Measurements from ENCODE around the gene MTHFD1. TPM values are rescaled to one million over a fixed set of nuclear protein-coding genes. Genes with fewer than 3 reads are reported as not detected.

MTHFD1 gene
- total and polyA plus RNA-seq, 2 donors (not counting 3 experiments of a cell fraction or from before 2014, with no cell fraction given) = 26.3 to 114 TPM

DNA sequence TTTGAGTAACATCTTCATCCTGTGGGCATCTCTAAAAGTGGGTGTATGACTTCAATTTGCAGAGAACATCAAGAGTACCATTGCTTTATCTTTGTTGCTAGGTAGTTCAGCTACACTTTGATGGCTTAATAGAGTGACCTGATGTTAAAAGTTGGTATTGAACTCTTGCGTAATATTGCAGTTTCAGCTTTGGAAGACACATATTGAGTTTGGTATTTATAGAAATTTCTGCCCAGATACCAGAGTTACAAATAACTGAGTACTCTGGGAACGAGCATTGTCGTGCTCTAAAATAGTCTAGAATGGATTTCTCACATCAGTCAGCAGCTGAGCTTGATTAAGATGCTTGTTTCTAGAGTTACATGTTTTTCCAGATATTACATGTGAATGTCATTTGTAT, 52.3 kb downstream of the MTHFD1 start:
- no peak overlapping the region for H3K9ac ChIP-seq (replicated peaks; ENCODE audit: extremely low read depth, insufficient read depth, low read length)
- intact Hi-C loops (cut with micrococcal nuclease) = no loop called here
- H3K4me1 ChIP-seq (ENCODE audit: control insufficient read depth, extremely low read depth, insufficient read depth, low read length) = peaks cover 27% of the 10 kb centered on the region
- H3K79me2 ChIP-seq (ENCODE audit: control insufficient read depth, insufficient read depth, low read length) = no peaks in the 10 kb centered on the region
- TF ChIP-seq, protein P1, sequence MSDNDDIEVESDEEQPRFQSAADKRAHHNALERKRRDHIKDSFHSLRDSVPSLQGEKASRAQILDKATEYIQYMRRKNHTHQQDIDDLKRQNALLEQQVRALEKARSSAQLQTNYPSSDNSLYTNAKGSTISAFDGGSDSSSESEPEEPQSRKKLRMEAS (IDR thresholded peaks at IDR 0.05; ENCODE audit: insufficient read depth, insufficient read length) = no peak
- TF ChIP-seq FOS (IDR thresholded peaks at IDR 0.05; ENCODE audit: borderline replicate concordance, insufficient read depth, low read length) (no peak), POLR2A (IDR thresholded peaks at IDR 0.05; ENCODE audit: low read depth, low read length) (no peak), MYC (IDR thresholded peaks at IDR 0.05; ENCODE audit: low read depth, low read length) (no peak), GATA2 (IDR thresholded peaks at IDR 0.05; ENCODE audit: insufficient read depth, insufficient read length, low read depth, low read length) (no peak), POLR2AphosphoS5 (IDR thresholded peaks at IDR 0.05; ENCODE audit: insufficient read depth, low read depth, low read length) (no peak), JUN (IDR thresholded peaks at IDR 0.05; ENCODE audit: borderline replicate concordance, insufficient read depth, insufficient read length, low read depth) (no peak), EZH2 (IDR thresholded peaks at IDR 0.05; ENCODE audit: borderline replicate concordance, low read depth, low read length, severe bottlenecking) (no peak)
- TF ChIP-seq, protein P2, sequence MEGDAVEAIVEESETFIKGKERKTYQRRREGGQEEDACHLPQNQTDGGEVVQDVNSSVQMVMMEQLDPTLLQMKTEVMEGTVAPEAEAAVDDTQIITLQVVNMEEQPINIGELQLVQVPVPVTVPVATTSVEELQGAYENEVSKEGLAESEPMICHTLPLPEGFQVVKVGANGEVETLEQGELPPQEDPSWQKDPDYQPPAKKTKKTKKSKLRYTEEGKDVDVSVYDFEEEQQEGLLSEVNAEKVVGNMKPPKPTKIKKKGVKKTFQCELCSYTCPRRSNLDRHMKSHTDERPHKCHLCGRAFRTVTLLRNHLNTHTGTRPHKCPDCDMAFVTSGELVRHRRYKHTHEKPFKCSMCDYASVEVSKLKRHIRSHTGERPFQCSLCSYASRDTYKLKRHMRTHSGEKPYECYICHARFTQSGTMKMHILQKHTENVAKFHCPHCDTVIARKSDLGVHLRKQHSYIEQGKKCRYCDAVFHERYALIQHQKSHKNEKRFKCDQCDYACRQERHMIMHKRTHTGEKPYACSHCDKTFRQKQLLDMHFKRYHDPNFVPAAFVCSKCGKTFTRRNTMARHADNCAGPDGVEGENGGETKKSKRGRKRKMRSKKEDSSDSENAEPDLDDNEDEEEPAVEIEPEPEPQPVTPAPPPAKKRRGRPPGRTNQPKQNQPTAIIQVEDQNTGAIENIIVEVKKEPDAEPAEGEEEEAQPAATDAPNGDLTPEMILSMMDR (IDR thresholded peaks at IDR 0.05; ENCODE audit: extremely low read depth in 1 of 2, insufficient read depth in 1 of 2, low read depth in 1 of 2, low read length in 2 of 2) = no peak
- H2AFZ ChIP-seq (ENCODE audit: low read depth, low read length) = no peak overlapping the region
- H3K4me3 ChIP-seq (replicated peaks in 1 of 3; ENCODE audit: insufficient read depth in 1 of 3, low read depth in 1 of 3, low read length in 3 of 3) = no peak overlapping the region
- H3K27me3 ChIP-seq (ENCODE audit: control insufficient read depth in 2 of 2, insufficient read depth in 2 of 2, low read length in 2 of 2) = no peaks in the 10 kb centered on the region
- H3K36me3 ChIP-seq (ENCODE audit: control insufficient read depth in 2 of 2, extremely low read depth in 1 of 2, insufficient read depth in 2 of 2, low read length in 2 of 2) = peaks cover 2 to 15% of the 10 kb centered on the region in 2 experiments
- no peaks in the 10 kb centered on the region for H3K9me1 ChIP-seq (replicated peaks; ENCODE audit: control insufficient read depth, extremely low read depth, insufficient read depth, low read length)
- no peak for FAIRE-seq
- dilution Hi-C loops (cut with MboI; ENCODE audit: extremely low pct_ligation_motif_present, low sequenced_read_pairs) = no loop called here
- no TSS peak for BruUV-seq (replicated peaks)
- no peak overlapping the region for H3K4me2 ChIP-seq (ENCODE audit: insufficient read depth, low read length)
- H4K20me1 ChIP-seq (replicated peaks; ENCODE audit: control insufficient read depth, extremely low read depth, insufficient read depth, low read length) = no peaks in the 10 kb centered on the region
- no peak overlapping the region for H3K27ac ChIP-seq (ENCODE audit: insufficient read depth, low read depth, low read length)
- no peak for DNase-seq (ENCODE audit: low read depth, low spot score)
- POLR2A ChIA-PET = no interaction called here
- no peaks in the 10 kb centered on the region for H3K9me3 ChIP-seq (replicated peaks; ENCODE audit: control insufficient read depth, insufficient read depth, low read length)
- CTCF ChIA-PET = interaction anchor here (2.4 kb wide), 1 partner anchor 10 kb away, joined by 13 read pairs; no protein-coding TSS in a partner anchor

All from endothelial cell of umbilical vein (primary cell).